Measurements from ENCODE around the gene CISD2. TPM values are rescaled to one million over a fixed set of nuclear protein-coding genes. Genes with fewer than 3 reads are reported as not detected.
"Not testable (repeated sequence)": the region's sequence is repeated elsewhere in the genome, so short reads cannot be mapped to it uniquely, and the experiment has no call there.

The CISD2 gene
- polyA plus RNA-seq (2013, experiment 1 of 2): 53.4 TPM
- 55.2 TPM for polyA plus RNA-seq (2013, experiment 2 of 2)

- peak within 1 kb of the TSS; percentile 93 for H2BK5ac ChIP-seq (ENCODE audit: low read length)
- peak within 1 kb of the TSS; percentile 81 to 84 for H3K4me3 ChIP-seq (ENCODE audit: low read length in 2 of 2)
- H3K9ac ChIP-seq (ENCODE audit: low read depth, low read length, poor library complexity): peak within 1 kb of the TSS; percentile 98
- H3K9me3 ChIP-seq (replicated peaks in 1 of 2; ENCODE audit: control insufficient read depth in 2 of 2, insufficient read depth in 1 of 2, low read depth in 1 of 2, low read length in 2 of 2): peaks cover 0 to 10% of the 10 kb centered on the region in 2 donors
- H2AFZ ChIP-seq (ENCODE audit: low read length): peak within 1 kb of the TSS; percentile 96
- H3K14ac ChIP-seq (ENCODE audit: low read length): peak within 1 kb of the TSS; percentile 76
- no peak within 1 kb of the TSS for H2BK12ac ChIP-seq (ENCODE audit: low read length)
- no peaks in the 10 kb centered on the region for H3K27me3 ChIP-seq (ENCODE audit: control insufficient read depth in 3 of 3, insufficient read depth in 3 of 3, low read depth in 1 of 3, low read length in 3 of 3)
- peak within 1 kb of the TSS; percentile 100 for H3K27ac ChIP-seq (replicated peaks; ENCODE audit: low read length)
- H2BK15ac ChIP-seq (ENCODE audit: low read length): no peak within 1 kb of the TSS
- H3K4ac ChIP-seq (ENCODE audit: low read length): no peak within 1 kb of the TSS
- peaks cover 1% of the 10 kb centered on the region for H3K79me1 ChIP-seq (ENCODE audit: low read depth, low read length)
- H2BK120ac ChIP-seq (ENCODE audit: low read depth, low read length): no peak within 1 kb of the TSS
- peak within 1 kb of the TSS; percentile 84 for H3K4me2 ChIP-seq (ENCODE audit: insufficient read depth, low read length, poor library complexity, severe bottlenecking)
- no CpG with 5 or more reads among the region's 71 CpGs for WGBS, 2 donors (ENCODE audit: extremely low coverage in 2 of 2, insufficient read length in 2 of 2, insufficient replicate concordance in 1 of 2)
- peaks cover 2 to 6% of the 10 kb centered on the region in 2 donors for H3K4me1 ChIP-seq (ENCODE audit: control insufficient read depth in 2 of 2, insufficient read depth in 1 of 2, low read depth in 1 of 2, low read length in 2 of 2)
- peak within 1 kb of the TSS; percentile 95 for H3K23ac ChIP-seq (ENCODE audit: low read depth, low read length, poor library complexity)
- H4K91ac ChIP-seq (ENCODE audit: low read depth, low read length, poor library complexity): peak within 1 kb of the TSS; percentile 89
- peak; percentile 86 for DNase-seq (ENCODE audit: low spot score)
- H4K8ac ChIP-seq (ENCODE audit: low read depth, low read length): peak within 1 kb of the TSS; percentile 95
- peaks cover 2 to 28% of the 10 kb centered on the region in 2 donors for H3K36me3 ChIP-seq (replicated peaks in 1 of 2; ENCODE audit: control insufficient read depth in 2 of 2, insufficient read depth in 2 of 2, low read length in 2 of 2)
- H2AK5ac ChIP-seq (ENCODE audit: low read depth, low read length): no peak within 1 kb of the TSS
- H3K18ac ChIP-seq (ENCODE audit: low read length): peak within 1 kb of the TSS; percentile 99
These were observed at the start of gene CISD2 for GRCh38 chr4:102868781-102869568. CISD2 (plus strand) TSS chr4:102868992; CDS start chr4:102869085, 93 bp downstream.

GRCh38 chr4:102819100-102819499 lies 49.7 kb upstream of the CISD2 start:
- H3K4me2 ChIP-seq (ENCODE audit: insufficient read depth, low read length, poor library complexity, severe bottlenecking); H3K4me3 ChIP-seq (ENCODE audit: low read length in 2 of 2); H3K27ac ChIP-seq (replicated peaks; ENCODE audit: low read length); H3K4me1 ChIP-seq (ENCODE audit: control insufficient read depth in 2 of 2, insufficient read depth in 1 of 2, low read depth in 1 of 2, low read length in 2 of 2); H2BK5ac ChIP-seq (ENCODE audit: low read length); H3K23ac ChIP-seq (ENCODE audit: low read depth, low read length, poor library complexity); DNase-seq (ENCODE audit: low spot score); H3K18ac ChIP-seq (ENCODE audit: low read length); H2BK12ac ChIP-seq (ENCODE audit: low read length); H2AK5ac ChIP-seq (ENCODE audit: low read depth, low read length); H2BK15ac ChIP-seq (ENCODE audit: low read length); H3K27me3 ChIP-seq (ENCODE audit: control insufficient read depth in 3 of 3, insufficient read depth in 3 of 3, low read depth in 1 of 3, low read length in 3 of 3); H4K91ac ChIP-seq (ENCODE audit: low read depth, low read length, poor library complexity); H4K8ac ChIP-seq (ENCODE audit: low read depth, low read length); H2BK120ac ChIP-seq (ENCODE audit: low read depth, low read length); H2AFZ ChIP-seq (ENCODE audit: low read length); H3K79me1 ChIP-seq (ENCODE audit: low read depth, low read length); H3K4ac ChIP-seq (ENCODE audit: low read length); H3K9ac ChIP-seq (ENCODE audit: low read depth, low read length, poor library complexity); H3K14ac ChIP-seq (ENCODE audit: low read length): not testable (repeated sequence)
- WGBS, 2 donors (ENCODE audit: extremely low coverage in 2 of 2, insufficient read length in 2 of 2, insufficient replicate concordance in 1 of 2): no CpG with 5 or more reads among the region's 10 CpGs
- Histone ChIP-seq H3K36me3 (replicated peaks in 1 of 2; ENCODE audit: control insufficient read depth in 2 of 2, insufficient read depth in 2 of 2, low read length in 2 of 2) (peaks cover 0 to 99% of the 10 kb centered on the region in 2 donors), H3K9me3 (replicated peaks in 1 of 2; ENCODE audit: control insufficient read depth in 2 of 2, insufficient read depth in 1 of 2, low read depth in 1 of 2, low read length in 2 of 2) (peaks cover 0 to 30% of the 10 kb centered on the region in 2 donors)

GRCh38 chr4:102819588-102820365 lies 49.0 kb upstream of the CISD2 start:
- H2BK15ac ChIP-seq (ENCODE audit: low read length): no peak overlapping the region
- H2AFZ ChIP-seq (ENCODE audit: low read length): no peak overlapping the region
- DNase-seq (ENCODE audit: low spot score): no peak
- no peak overlapping the region for H3K4ac ChIP-seq (ENCODE audit: low read length)
- H4K8ac ChIP-seq (ENCODE audit: low read depth, low read length): no peak overlapping the region
- no peaks in the 10 kb centered on the region for H3K27me3 ChIP-seq (ENCODE audit: control insufficient read depth in 3 of 3, insufficient read depth in 3 of 3, low read depth in 1 of 3, low read length in 3 of 3)
- no CpG with 5 or more reads among the region's 8 CpGs for WGBS, 2 donors (ENCODE audit: extremely low coverage in 2 of 2, insufficient read length in 2 of 2, insufficient replicate concordance in 1 of 2)
- no peak overlapping the region for H3K23ac ChIP-seq (ENCODE audit: low read depth, low read length, poor library complexity)
- H2AK5ac ChIP-seq (ENCODE audit: low read depth, low read length): no peak overlapping the region
- H3K4me1 ChIP-seq (ENCODE audit: control insufficient read depth in 2 of 2, insufficient read depth in 1 of 2, low read depth in 1 of 2, low read length in 2 of 2): peaks cover 3 to 7% of the 10 kb centered on the region in 2 donors
- no peak overlapping the region for H2BK5ac ChIP-seq (ENCODE audit: low read length)
- no peak overlapping the region for H3K18ac ChIP-seq (ENCODE audit: low read length)
- H3K79me1 ChIP-seq (ENCODE audit: low read depth, low read length): no peaks in the 10 kb centered on the region
- no peak overlapping the region for H3K4me2 ChIP-seq (ENCODE audit: insufficient read depth, low read length, poor library complexity, severe bottlenecking)
- peaks cover 0 to 99% of the 10 kb centered on the region in 2 donors for H3K36me3 ChIP-seq (replicated peaks in 1 of 2; ENCODE audit: control insufficient read depth in 2 of 2, insufficient read depth in 2 of 2, low read length in 2 of 2)
- H4K91ac ChIP-seq (ENCODE audit: low read depth, low read length, poor library complexity): no peak overlapping the region
- H2BK120ac ChIP-seq (ENCODE audit: low read depth, low read length): no peak overlapping the region
- H2BK12ac ChIP-seq (ENCODE audit: low read length): no peak overlapping the region
- no peak overlapping the region for H3K9ac ChIP-seq (ENCODE audit: low read depth, low read length, poor library complexity)
- no peak overlapping the region for H3K14ac ChIP-seq (ENCODE audit: low read length)
- H3K4me3 ChIP-seq (ENCODE audit: low read length in 2 of 2): no peak overlapping the region
- no peak overlapping the region for H3K27ac ChIP-seq (replicated peaks; ENCODE audit: low read length)
- H3K9me3 ChIP-seq (replicated peaks in 1 of 2; ENCODE audit: control insufficient read depth in 2 of 2, insufficient read depth in 1 of 2, low read depth in 1 of 2, low read length in 2 of 2): peaks cover 0 to 26% of the 10 kb centered on the region in 2 donors

- H3K4me1 ChIP-seq (ENCODE audit: control insufficient read depth in 2 of 2, insufficient read depth in 1 of 2, low read depth in 1 of 2, low read length in 2 of 2): peaks cover 3 to 7% of the 10 kb centered on the region in 2 donors
- H3K14ac ChIP-seq (ENCODE audit: low read length): no peak overlapping the region
- H3K79me1 ChIP-seq (ENCODE audit: low read depth, low read length): peaks cover 2% of the 10 kb centered on the region
- peaks cover 0 to 78% of the 10 kb centered on the region in 2 donors for H3K36me3 ChIP-seq (replicated peaks in 1 of 2; ENCODE audit: control insufficient read depth in 2 of 2, insufficient read depth in 2 of 2, low read length in 2 of 2)
- no peak for DNase-seq (ENCODE audit: low spot score)
- no peak overlapping the region for H2AK5ac ChIP-seq (ENCODE audit: low read depth, low read length)
- peaks cover 0 to 6% of the 10 kb centered on the region in 2 donors for H3K9me3 ChIP-seq (replicated peaks in 1 of 2; ENCODE audit: control insufficient read depth in 2 of 2, insufficient read depth in 1 of 2, low read depth in 1 of 2, low read length in 2 of 2)
- no peak overlapping the region for H2BK15ac ChIP-seq (ENCODE audit: low read length)
- no peak overlapping the region for H3K4me3 ChIP-seq (ENCODE audit: low read length in 2 of 2)
- no peaks in the 10 kb centered on the region for H3K27me3 ChIP-seq (ENCODE audit: control insufficient read depth in 3 of 3, insufficient read depth in 3 of 3, low read depth in 1 of 3, low read length in 3 of 3)
- H3K9ac ChIP-seq (ENCODE audit: low read depth, low read length, poor library complexity): no peak overlapping the region
- H4K91ac ChIP-seq (ENCODE audit: low read depth, low read length, poor library complexity): no peak overlapping the region
- no peak overlapping the region for H4K8ac ChIP-seq (ENCODE audit: low read depth, low read length)
- no peak overlapping the region for H2BK5ac ChIP-seq (ENCODE audit: low read length)
- H2BK120ac ChIP-seq (ENCODE audit: low read depth, low read length): no peak overlapping the region
- H3K18ac ChIP-seq (ENCODE audit: low read length): no peak overlapping the region
- no peak overlapping the region for H3K4me2 ChIP-seq (ENCODE audit: insufficient read depth, low read length, poor library complexity, severe bottlenecking)
- no CpG with 5 or more reads among the region's 4 CpGs for WGBS, 2 donors (ENCODE audit: extremely low coverage in 2 of 2, insufficient read length in 2 of 2, insufficient replicate concordance in 1 of 2)
- H2AFZ ChIP-seq (ENCODE audit: low read length): no peak overlapping the region
- H3K4ac ChIP-seq (ENCODE audit: low read length): no peak overlapping the region
- H3K23ac ChIP-seq (ENCODE audit: low read depth, low read length, poor library complexity): no peak overlapping the region
- H2BK12ac ChIP-seq (ENCODE audit: low read length): no peak overlapping the region
- no peak overlapping the region for H3K27ac ChIP-seq (replicated peaks; ENCODE audit: low read length)
These were observed 45.3 kb upstream of the CISD2 start for GRCh38 chr4:102823464-102823863.
